DND-41 (cell line): Measurements from ENCODE around the gene CTCF.

Source experiments
- EZH2 ChIP-seq: IDR thresholded peaks from 3 replicates; pipeline ENCODE4 v1.6.1; 2012; ENCODE audit warnings: borderline replicate concordance, low read depth, mild to moderate bottlenecking, moderate library complexity, low read length, inconsistent platforms; ENCODE audit not compliant: severe bottlenecking
- TF ChIP-seq, protein P1 (sequence below): IDR thresholded peaks from 2 replicates; pipeline ENCODE4 v1.5.1; 2012; ENCODE audit warnings: borderline replicate concordance, low read length, moderate library complexity, mild to moderate bottlenecking; ENCODE audit not compliant: poor library complexity, severe bottlenecking; ENCODE audit errors: extremely low read depth

DNA sequence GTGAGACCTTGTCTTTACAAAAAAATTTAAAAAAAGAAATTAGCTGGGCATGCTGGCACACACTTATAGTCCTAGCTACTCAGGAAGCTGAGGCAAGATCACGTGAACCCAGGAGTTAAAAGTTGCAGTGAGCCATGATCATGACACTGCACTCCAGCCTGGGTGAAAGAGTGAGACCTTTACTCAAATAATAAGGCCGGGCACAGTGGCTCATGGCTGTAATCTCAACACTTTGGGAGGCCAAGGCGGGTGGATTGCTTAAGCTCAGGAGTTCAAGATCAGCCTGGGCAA, 45.2 kb upstream of the CTCF start:
- TF ChIP-seq, protein P1, sequence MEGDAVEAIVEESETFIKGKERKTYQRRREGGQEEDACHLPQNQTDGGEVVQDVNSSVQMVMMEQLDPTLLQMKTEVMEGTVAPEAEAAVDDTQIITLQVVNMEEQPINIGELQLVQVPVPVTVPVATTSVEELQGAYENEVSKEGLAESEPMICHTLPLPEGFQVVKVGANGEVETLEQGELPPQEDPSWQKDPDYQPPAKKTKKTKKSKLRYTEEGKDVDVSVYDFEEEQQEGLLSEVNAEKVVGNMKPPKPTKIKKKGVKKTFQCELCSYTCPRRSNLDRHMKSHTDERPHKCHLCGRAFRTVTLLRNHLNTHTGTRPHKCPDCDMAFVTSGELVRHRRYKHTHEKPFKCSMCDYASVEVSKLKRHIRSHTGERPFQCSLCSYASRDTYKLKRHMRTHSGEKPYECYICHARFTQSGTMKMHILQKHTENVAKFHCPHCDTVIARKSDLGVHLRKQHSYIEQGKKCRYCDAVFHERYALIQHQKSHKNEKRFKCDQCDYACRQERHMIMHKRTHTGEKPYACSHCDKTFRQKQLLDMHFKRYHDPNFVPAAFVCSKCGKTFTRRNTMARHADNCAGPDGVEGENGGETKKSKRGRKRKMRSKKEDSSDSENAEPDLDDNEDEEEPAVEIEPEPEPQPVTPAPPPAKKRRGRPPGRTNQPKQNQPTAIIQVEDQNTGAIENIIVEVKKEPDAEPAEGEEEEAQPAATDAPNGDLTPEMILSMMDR, result no peak
- TF ChIP-seq EZH2, result no peak
